Stimulated activated CD4-positive, alpha-beta T cell treated with anti-CD3 and anti-CD28 coated beads, Interleukin-12 subunit alpha, Interleukin-12 subunit beta, amount 100 ng/mL, for 24 hours (primary cell): ENCODE measurements around the gene TM7SF2.
A peak's percentile ranks its signal among the peaks of the same experiment; 100 is the strongest.
"Not testable (repeated sequence)": the region's sequence is repeated elsewhere in the genome, so short reads cannot be mapped to it uniquely, and the experiment has no call there.

Source experiments
- DNase-seq, 2 experiments: peaks; one replicate each; pipeline ENCODE4 v3.0.0-alpha.2; 2020; ENCODE audit warnings: low read depth in 2 of 2

The TM7SF2 gene

GRCh38 chr11:65129649-65130441, 18.2 kb downstream of the TM7SF2 start:
- DNase-seq: no peak

GRCh38 chr11:65130631-65131416, 19.2 kb downstream of the TM7SF2 start:
- DNase-seq: no peak

GRCh38 chr11:65131417-65131776, 19.7 kb downstream of the TM7SF2 start:
- no peak for DNase-seq

GRCh38 chr11:65131895-65132237, 20.2 kb downstream of the TM7SF2 start:
- DNase-seq: no peak

- no peak for DNase-seq
These were observed 20.7 kb downstream of the TM7SF2 start for GRCh38 chr11:65132238-65132987.

- peak in 1 of 2 experiments; percentile 66 for DNase-seq
These were observed 21.5 kb downstream of the TM7SF2 start for GRCh38 chr11:65132988-65133700.

GRCh38 chr11:65133724-65134123, 22.1 kb downstream of the TM7SF2 start:
- no peak for DNase-seq

- DNase-seq: peak; percentile 87 to 90
These were observed 22.7 kb downstream of the TM7SF2 start, which contains the start of gene SYVN1 for GRCh38 chr11:65134240-65134951. Gene SYVN1, minus strand, starts transcription at chr11:65134519. Its CDS starts 918 bp downstream, at chr11:65133601.

GRCh38 chr11:65134952-65135632, 23.4 kb downstream of the TM7SF2 start:
- DNase-seq: peak; percentile 66 to 72

GRCh38 chr11:65135633-65136145, 24.0 kb downstream of the TM7SF2 start:
- no peak for DNase-seq

- DNase-seq: no peak
These were observed 24.9 kb downstream of the TM7SF2 start for GRCh38 chr11:65136515-65137096.

GRCh38 chr11:65141896-65142494, 30.3 kb downstream of the TM7SF2 start:
- DNase-seq: no peak

GRCh38 chr11:65147352-65148075, 35.8 kb downstream of the TM7SF2 start:
- no peak for DNase-seq

GRCh38 chr11:65148657-65149056, 37.0 kb downstream of the TM7SF2 start:
- no peak for DNase-seq

- not testable (repeated sequence) for DNase-seq
These were observed 38.4 kb downstream of the TM7SF2 start for GRCh38 chr11:65150131-65150508.

GRCh38 chr11:65150509-65151299, 39.0 kb downstream of the TM7SF2 start:
- no peak for DNase-seq

GRCh38 chr11:65151331-65151899, 39.7 kb downstream of the TM7SF2 start:
- no peak for DNase-seq

GRCh38 chr11:65152122-65152521, 40.5 kb downstream of the TM7SF2 start:
- no peak for DNase-seq
